Posterior cingulate gyrus (tissue), 11 donors: ENCODE results near the gene BCDIN3D.

Source experiments
- DNase-seq, 10 donors: peaks; one replicate each; pipeline versions ENCODE4 v3.0.0 to v3.0.0-alpha.2; 2020 to 2021; ENCODE audit warnings: mixed read lengths in 3 of 10
- intact Hi-C: fragments of 100-400 bp; cut with DNase I; formaldehyde crosslinking; loops from one replicate; pipeline ENCODE4 v1.15.1; 2023

The BCDIN3D gene, protein sequence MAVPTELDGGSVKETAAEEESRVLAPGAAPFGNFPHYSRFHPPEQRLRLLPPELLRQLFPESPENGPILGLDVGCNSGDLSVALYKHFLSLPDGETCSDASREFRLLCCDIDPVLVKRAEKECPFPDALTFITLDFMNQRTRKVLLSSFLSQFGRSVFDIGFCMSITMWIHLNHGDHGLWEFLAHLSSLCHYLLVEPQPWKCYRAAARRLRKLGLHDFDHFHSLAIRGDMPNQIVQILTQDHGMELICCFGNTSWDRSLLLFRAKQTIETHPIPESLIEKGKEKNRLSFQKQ

DNA sequence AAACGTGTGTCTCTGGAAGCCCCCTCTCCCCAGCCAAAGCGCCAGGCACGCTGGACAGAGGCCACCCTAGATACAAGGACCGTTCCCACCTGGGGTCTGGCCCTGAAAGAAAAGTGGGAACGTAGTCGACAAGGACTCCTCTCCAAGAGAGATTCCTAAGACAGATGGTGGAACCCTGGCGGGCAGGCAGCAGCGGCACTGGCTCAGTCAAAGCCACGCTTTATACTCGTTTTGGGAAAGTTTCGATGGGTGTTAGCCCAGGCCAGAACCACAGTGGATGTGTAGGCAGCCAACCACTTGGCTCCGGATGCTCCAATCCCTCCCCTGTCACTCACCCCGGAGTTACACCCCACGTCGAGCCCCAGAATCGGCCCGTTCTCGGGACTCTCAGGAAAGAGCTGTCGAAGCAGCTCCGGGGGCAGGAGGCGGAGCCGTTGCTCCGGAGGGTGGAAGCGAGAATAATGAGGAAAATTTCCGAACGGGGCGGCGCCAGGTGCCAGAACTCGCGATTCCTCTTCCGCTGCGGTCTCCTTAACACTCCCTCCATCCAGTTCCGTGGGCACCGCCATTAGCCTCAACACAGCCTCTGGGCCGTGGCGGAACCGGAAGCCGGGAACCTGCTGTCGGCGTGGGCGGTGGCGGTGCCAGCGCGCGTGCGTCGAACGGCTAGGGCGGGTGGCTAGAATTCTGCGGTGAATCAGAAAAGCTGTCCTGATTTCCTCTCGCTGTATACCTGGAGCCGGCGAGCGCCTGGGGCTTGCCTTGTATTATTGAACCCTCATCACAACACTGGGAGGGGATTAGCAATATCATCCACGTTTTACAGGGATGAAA lies at the start of gene BCDIN3D:
TSS of gene BCDIN3D (minus strand) at position 588 of the 834 bp plus-strand sequence. CDS start at position 569, 19 bp downstream.
- intact Hi-C loops = loop anchor here (2.0 kb wide), 1 partner anchor 14 kb away; the partner anchor contains the start of gene NCKAP5L
- DNase-seq = peak; percentile 83 to 99 (median 90)

DNA sequence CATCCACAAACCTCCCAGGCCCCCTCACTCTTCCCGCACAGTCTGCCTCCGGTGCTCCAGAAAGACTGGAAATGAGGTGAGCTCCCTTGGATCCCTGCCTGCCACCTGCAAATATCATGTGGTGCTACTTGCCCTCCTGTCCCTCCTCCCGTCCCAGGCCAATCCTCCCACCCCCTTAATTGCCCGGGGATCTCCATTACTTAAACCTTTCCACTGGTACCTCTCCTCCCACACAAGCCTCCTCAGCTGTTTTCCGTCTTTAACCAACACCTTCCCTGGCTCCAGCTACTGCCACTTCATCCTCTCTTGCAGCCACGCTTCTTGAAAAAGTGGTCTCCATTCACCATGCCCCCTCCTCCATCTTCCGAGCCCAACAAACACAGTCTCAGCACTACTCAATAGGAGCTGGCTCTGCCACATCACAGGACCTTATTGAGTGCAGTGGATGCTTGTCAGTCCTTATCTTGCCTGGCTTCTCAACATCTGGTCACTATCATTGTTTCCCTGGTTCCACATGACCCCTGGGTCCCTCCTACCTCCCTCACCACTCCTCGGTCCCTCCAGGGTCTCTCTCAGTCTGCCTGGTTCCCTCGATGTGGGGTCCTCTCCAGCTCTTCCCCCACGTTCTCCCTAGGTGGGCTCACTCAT lies 49.3 kb upstream of the BCDIN3D start:
- intact Hi-C loops = no loop called here
- DNase-seq = peak in 4 of 10 donors; percentile 9 to 51 (median 32)

DNA sequence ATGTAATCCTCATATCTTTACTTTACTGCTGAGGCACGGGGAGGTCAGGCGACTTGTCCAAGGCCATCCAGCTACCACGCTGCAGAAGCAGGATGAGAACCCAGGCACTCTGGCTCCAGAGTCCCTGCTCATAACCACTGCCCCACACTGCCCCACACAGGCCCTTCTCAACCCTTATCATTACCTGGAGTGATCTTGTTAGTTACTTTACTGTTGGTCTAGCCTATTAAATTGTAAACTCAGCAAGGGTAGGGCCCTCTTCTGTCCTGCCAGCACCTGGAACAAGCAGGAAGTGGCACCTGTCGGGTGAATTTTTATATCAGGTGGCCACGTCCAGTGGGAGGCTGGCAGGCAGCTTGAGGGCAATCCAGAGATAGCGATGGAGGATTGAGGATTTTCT lies 48.6 kb upstream of the BCDIN3D start:
- peak in 2 of 10 donors; percentile 27 to 40 for DNase-seq
- intact Hi-C loops = no loop called here

DNA sequence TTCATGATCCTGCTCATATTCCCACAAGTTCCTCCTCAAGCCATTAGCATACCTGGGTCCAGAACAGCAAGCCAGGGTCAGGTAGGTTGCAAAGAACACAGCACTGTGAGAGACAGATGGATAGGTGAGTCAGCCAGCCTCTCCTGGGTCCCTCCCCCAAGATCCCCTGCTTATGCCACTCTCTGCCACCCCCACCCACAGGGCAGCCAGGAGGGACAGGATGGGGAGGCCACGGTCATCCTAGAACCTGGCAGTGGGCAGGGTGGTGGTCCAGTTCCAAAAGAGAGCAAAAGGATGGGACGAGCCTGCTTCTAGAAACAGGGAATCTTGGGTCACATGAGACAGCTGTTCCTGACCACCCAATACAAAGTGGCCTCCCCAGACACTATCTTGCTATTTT lies 48.1 kb upstream of the BCDIN3D start:
- peak in 2 of 10 donors; percentile 44 to 59 for DNase-seq
- intact Hi-C loops = no loop called here

DNA sequence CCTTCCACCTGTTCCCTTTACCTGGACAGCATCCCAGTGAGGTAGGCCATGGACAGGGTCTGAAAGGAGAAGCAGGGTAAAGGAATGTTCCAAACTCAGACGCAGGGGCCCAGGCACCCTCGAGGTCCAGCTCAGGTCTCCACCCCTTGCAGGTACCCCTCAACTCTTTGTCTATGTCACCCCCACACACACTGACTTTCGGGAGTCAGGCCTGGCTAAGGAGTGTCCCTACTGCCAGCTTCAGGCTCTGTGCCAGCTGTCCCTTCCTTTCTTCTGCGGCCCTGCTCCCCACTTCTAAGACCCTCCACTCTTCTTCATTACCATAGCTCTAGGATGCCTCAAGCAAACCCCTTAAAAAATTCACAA lies 47.2 kb upstream of the BCDIN3D start:
- peak in 2 of 10 donors; percentile 48 to 63 for DNase-seq
- intact Hi-C loops = no loop called here

GRCh38 chr12:49889361-49890095 lies 46.6 kb upstream of the BCDIN3D start:
- intact Hi-C loops = no loop called here

GRCh38 chr12:49888461-49889151 lies 45.7 kb upstream of the BCDIN3D start:
- intact Hi-C loops = no loop called here
- peak in 4 of 10 donors; percentile 23 to 73 (median 60) for DNase-seq

More at GRCh38 chr12:49889361-49890095, 46.6 kb upstream of the BCDIN3D start:
- DNase-seq = peak in 3 of 10 donors; percentile 51 to 60 (median 56)

- DNase-seq = peak in 4 of 10 donors; percentile 10 to 66 (median 55)
- intact Hi-C loops = no loop called here
Measured at GRCh38 chr12:49887536-49888401, 44.9 kb upstream of the BCDIN3D start.

- intact Hi-C loops = no loop called here
- DNase-seq = peak in 3 of 10 donors; percentile 12 to 59 (median 38)
Measured at GRCh38 chr12:49887091-49887490, 44.2 kb upstream of the BCDIN3D start.

DNA sequence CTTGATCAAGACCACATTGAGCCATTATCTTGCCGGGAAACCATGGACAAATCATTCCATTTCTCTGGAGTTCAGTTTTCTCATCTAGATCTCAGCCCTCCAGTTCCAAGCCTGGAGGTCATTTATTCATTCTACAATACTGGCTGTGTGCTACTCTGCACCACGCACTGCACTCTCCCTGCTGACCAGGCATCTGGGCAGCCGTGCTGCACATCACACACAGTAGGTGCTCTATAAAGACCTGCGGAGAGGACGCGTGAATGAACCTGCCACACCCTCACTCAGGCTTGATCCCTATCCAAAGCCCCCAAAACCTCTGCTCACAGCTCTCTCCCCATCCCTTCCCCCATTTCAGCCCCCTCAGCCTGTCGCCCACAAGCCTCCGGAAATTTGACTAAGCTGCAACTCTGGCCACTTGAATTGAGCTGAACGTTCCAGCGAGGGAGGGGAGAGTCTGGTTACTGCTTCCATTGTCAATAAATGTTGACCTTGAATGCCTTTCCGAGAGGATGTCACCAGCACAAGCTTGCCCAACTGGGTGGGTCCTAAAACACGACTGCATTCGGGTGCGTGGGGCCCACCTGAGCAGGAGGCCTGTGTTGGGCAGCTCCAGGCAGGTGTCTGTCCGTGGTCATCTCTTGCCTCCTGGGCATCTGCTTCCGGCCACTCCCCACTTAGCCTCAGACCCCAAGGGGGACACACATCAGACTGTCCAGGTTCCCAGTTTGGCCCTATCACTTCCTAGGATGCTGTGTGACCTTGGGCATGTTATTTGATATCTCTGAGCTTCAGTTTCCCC lies 43.0 kb upstream of the BCDIN3D start:
- intact Hi-C loops = no loop called here
- DNase-seq = peak in 4 of 10 donors; percentile 4 to 77 (median 41)

DNA sequence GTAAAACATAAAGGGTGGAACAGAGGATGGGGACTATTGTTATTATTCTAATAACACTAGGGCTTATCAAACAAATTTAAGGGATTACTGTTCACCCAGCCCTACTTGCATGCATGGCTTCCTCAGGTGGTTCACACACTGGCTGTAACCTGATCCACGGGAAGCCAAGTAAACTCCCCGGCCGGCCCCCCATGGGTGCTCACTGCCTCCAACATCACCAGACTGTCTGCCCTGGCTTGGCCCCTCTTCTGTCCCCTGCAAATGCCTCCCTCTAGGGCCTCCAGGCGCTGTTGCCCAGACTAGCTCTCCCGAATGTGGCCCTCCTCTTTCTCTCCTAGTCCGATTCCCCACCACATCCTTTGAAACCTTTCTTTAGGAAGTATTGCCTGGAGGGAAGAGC lies 42.2 kb upstream of the BCDIN3D start:
- DNase-seq = peak in 3 of 10 donors; percentile 45 to 82 (median 63)
- intact Hi-C loops = no loop called here

DNA sequence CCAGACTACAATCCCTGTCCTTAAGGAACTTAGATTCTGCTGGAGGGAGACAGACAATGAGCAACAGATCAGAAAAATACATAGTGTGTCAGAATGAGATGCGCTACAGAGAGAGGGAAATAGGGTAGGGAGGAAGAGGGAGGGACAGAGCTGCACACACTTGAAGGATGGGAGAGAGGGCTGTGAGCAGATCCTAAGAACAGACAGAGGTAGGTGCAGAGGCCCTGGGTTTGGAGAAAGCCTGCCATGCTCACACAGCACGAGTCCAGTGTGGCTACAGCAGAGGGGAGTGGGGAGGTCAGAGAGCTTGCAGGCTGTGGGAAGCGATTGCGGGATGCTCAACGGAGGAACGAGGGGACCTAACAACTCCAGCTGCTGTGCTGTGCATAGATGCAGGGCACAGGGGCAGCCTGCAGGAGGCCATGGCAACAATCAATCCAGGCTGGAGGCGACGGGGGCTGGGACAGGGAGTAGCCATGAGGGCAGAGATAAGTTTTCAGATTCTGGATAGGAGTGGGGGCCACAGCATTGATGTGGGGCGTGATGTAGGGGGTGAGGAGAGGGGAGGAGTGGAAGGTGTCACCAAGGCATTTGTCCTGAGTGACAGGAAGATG lies 40.1 kb upstream of the BCDIN3D start:
- intact Hi-C loops = no loop called here
- DNase-seq = peak in 4 of 10 donors; percentile 15 to 72 (median 67)

- intact Hi-C loops = no loop called here
- DNase-seq = peak in 3 of 10 donors; percentile 8 to 66 (median 54)
Measured at GRCh38 chr12:49882248-49882850, 39.4 kb upstream of the BCDIN3D start.

DNA sequence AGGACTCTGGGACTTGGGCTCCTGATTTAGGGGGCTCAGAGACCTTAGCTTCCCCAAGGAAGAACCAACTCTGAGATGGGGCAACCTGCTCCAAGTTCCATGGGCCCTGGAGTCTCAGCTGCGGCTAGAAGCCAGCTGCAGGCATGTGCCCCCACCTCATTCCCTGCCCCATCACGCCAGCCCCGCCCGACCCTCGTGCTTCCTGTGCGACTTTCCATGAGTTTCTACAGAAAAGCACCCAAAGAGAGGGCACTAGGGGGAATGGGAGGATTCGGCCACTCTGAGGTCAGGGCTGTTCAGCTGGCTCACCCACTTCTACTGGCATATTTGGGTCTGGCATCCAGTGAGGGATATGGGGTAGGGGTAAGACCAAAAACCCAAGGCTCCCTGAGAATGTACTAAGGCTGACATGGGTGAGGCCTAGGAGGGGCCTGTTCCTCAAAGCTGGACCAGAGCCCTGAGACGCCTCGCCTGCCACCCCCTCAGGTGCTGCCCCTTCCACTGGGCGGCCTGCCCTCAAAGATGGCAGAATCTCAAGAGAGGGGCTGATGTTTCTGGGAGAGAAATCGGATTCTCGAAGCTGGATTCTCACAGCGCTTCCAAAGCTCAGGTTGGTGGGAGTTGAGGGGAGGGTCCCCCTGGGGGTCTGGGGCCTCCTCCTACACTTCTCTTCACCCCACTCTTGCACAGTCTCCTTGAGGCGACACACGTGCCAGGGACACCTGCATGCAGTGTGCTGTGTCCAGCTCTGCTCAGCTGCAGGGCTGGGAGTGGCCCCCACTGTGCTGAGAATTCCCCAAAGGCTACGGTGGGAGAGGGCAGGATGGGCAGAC lies 38.7 kb upstream of the BCDIN3D start:
- peak in 4 of 10 donors; percentile 19 to 66 (median 60) for DNase-seq
- intact Hi-C loops = no loop called here

GRCh38 chr12:49880756-49881414 lies 38.0 kb upstream of the BCDIN3D start:
- peak in 4 of 10 donors; percentile 6 to 73 (median 63) for DNase-seq

More at GRCh38 chr12:49880756-49881414, 38.0 kb upstream of the BCDIN3D start:
- intact Hi-C loops = no loop called here
